HepG2 (cell line): ENCODE data around the gene FGD5. TPM values are rescaled to one million over a fixed set of nuclear protein-coding genes. Genes with fewer than 3 reads are reported as not detected.
A peak's percentile ranks its signal among the peaks of the same experiment; 100 is the strongest.

Source experiments
- ATAC-seq: fragments of 200-7000 bp; cut with Tn5 transposase; 3 replicates; pipeline ENCODE4 v1.9.1; 2020; ENCODE audit warnings: mild to moderate bottlenecking, moderate library complexity
- BruUV-seq: library from RNA; stranded (reverse); fragments of 400-500 nt; replicated peaks from 2 replicates; lab custom pipeline; 2021; lab: Mats Ljungman, UMichigan
- CTCF ChIA-PET: fragments of 300-600 bp; formaldehyde crosslinking; extraction: SDS; loops from one replicate; lab custom pipeline; 2021; ENCODE audit warnings: low total read pairs, inconsistent platforms, low intra/inter-chr PET ratio; lab: Yijun Ruan, JAX
- POLR2A ChIA-PET: fragments of 350-600 bp; sonication (Branson Sonifier 250); formaldehyde crosslinking; loops from one replicate; lab custom pipeline; 2020; ENCODE audit warnings: antibody characterized with exemption, inconsistent platforms; lab: Yijun Ruan, JAX
- DNase-seq: peaks from one replicate; pipeline ENCODE4 v3.0.0-alpha.2; 2015; ENCODE audit warnings: low spot score
- FAIRE-seq: peaks from 3 replicates; lab custom pipeline; 2011; peaks lifted over from hg19 to GRCh38; lab: Jason Lieb, UNC
- H2AFZ ChIP-seq: one replicate; pipeline ENCODE4 v1.6.1; 2011; ENCODE audit warnings: low read length, inconsistent platforms
- H3K27ac ChIP-seq: fragments of 300-600 bp; 3 replicates; pipeline ENCODE4 v1.8.0; 2011; ENCODE audit warnings: mixed run types, mild to moderate bottlenecking, mixed read lengths, low read length, inconsistent platforms; ENCODE audit not compliant: insufficient read depth; ENCODE audit errors: extremely low read length
- H3K27me3 ChIP-seq, 2 experiments: fragments of 200-600 bp in 1 of 2; 2 replicates in 1 of 2; 3 replicates in 1 of 2; pipeline versions ENCODE4 v1.6.0 to v1.8.0; 2011; ENCODE audit warnings: low read length in 2 of 2, mild to moderate bottlenecking in 2 of 2, moderate library complexity in 2 of 2, inconsistent platforms in 1 of 2; ENCODE audit not compliant: insufficient read depth in 2 of 2, control insufficient read depth in 1 of 2
- H3K36me3 ChIP-seq, 2 experiments: fragments of 200-600 bp in 1 of 2; replicated peaks in 1 of 2; 2 replicates in 1 of 2; 3 replicates in 1 of 2; pipeline versions ENCODE4 v1.5.1 to v1.8.0; 2011; ENCODE audit warnings: low read length in 2 of 2, inconsistent platforms in 1 of 2; ENCODE audit not compliant: insufficient read depth in 2 of 2, control insufficient read depth in 1 of 2
- H3K4me1 ChIP-seq: 2 replicates; pipeline ENCODE4 v1.5.1; 2012; ENCODE audit warnings: low read length, inconsistent platforms; ENCODE audit not compliant: insufficient read depth
- H3K4me2 ChIP-seq: 2 replicates; pipeline ENCODE4 v1.6.0; 2011; ENCODE audit warnings: low read depth, low read length, inconsistent platforms
- H3K4me3 ChIP-seq, 3 experiments: fragments of 200-600 bp in 1 of 3; sonication (generic), shearing (Covaris generic) in 1 of 3; replicated peaks in 1 of 3; 2 replicates each; pipeline ENCODE4 v1.5.1; 2011 to 2016; ENCODE audit warnings: low read length in 3 of 3, inconsistent platforms in 2 of 3, low read depth in 2 of 3, mild to moderate bottlenecking in 2 of 3, control low read depth in 1 of 3, mixed read lengths in 1 of 3; ENCODE audit not compliant: insufficient read depth in 1 of 3
- H3K79me2 ChIP-seq: one replicate; pipeline ENCODE4 v1.6.1; 2011; ENCODE audit warnings: low read length, inconsistent platforms; ENCODE audit not compliant: insufficient read depth
- H3K9ac ChIP-seq: 2 replicates; pipeline ENCODE4 v1.6.0; 2011; ENCODE audit warnings: mild to moderate bottlenecking, low read depth, low read length, inconsistent platforms; ENCODE audit not compliant: insufficient read depth
- H3K9me3 ChIP-seq: 2 replicates; pipeline ENCODE4 v1.5.1; 2012; ENCODE audit warnings: mild to moderate bottlenecking, low read length
- H4K20me1 ChIP-seq: 2 replicates; pipeline ENCODE4 v1.6.0; 2011; ENCODE audit warnings: inconsistent platforms, mild to moderate bottlenecking, low read length, moderate library complexity; ENCODE audit not compliant: insufficient read depth
- MAFK ChIP-seq, 2 experiments: IDR thresholded peaks in 1 of 2; conservative IDR thresholded peaks in 1 of 2; 2 replicates each; pipeline ENCODE4 v1.6.1; 2011; ENCODE audit warnings: improper control_type of control experiment in 2 of 2, low read length in 2 of 2
- PAWR ChIP-seq: sonication (generic); formaldehyde crosslinking; IDR thresholded peaks from 2 replicates; pipeline ENCODE4 v1.4.0; 2020; ENCODE audit warnings: missing genetic modification reagents, mild to moderate bottlenecking, borderline replicate concordance
- PRDM10 ChIP-seq: sonication (generic); formaldehyde crosslinking; IDR thresholded peaks from 2 replicates; pipeline ENCODE4 v1.4.0; 2020; ENCODE audit warnings: low read depth, missing genetic modification reagents
- ZNF687 ChIP-seq: sonication (generic); formaldehyde crosslinking; IDR thresholded peaks from 2 replicates; pipeline ENCODE4 v1.5.1; 2020; ENCODE audit warnings: mild to moderate bottlenecking, missing genetic modification reagents, moderate library complexity
- WGBS: methylation state at CpG from one replicate; pipeline ENCODE4 v1.1.6; 2017; ENCODE audit warnings: low lambda C conversion rate; 5-methylcytosine and 5-hydroxymethylcytosine counted together
- in situ Hi-C: cut with HindIII; loops from 2 replicates; pipeline ENCODE4 v1.10.0; 2017; ENCODE audit warnings: low pct_unique_long_range_greater_than_20kb; ENCODE audit not compliant: extremely low pct_ligation_motif_present
- intact Hi-C: fragments of 100-400 bp; cut with micrococcal nuclease; formaldehyde crosslinking; loops from one replicate; pipeline ENCODE4 v1.10.0; 2022; ENCODE audit not compliant: unreplicated experiment
- polyA plus RNA-seq, 8 experiments: library from polyadenylated mRNA; depleted of rRNA in 3 of 8; stranded (reverse) in 7 of 8; unstranded in 1 of 8; fragments of >200 nt; fragmentation: Illumina TruSeq in 4 of 8; extraction: Trizol in 4 of 8; gene quantifications; 2 replicates each; pipeline versions ENCODE4 v1.2.1 to v1.2.3, GENCODE V29; 2011 to 2016; ENCODE audit warnings: low read depth in 4 of 8, missing spikeins in 1 of 8, mixed read lengths in 1 of 8; ENCODE audit not compliant: insufficient read depth in 1 of 8
- total RNA-seq, 5 experiments: library from RNA; depleted of rRNA; stranded (reverse); fragments of >200 nt; fragmentation: Illumina TruSeq; extraction: Trizol; gene quantifications; 2 replicates each; pipeline ENCODE4 v1.2.3, GENCODE V29; 2016; ENCODE audit warnings: low read depth in 1 of 5
- TF ChIP-seq, protein P1 (sequence below): sonication (generic); formaldehyde crosslinking; IDR thresholded peaks from 2 replicates; pipeline ENCODE4 v1.8.0; 2022; ENCODE audit warnings: mild to moderate bottlenecking, missing genetic modification reagents, moderate library complexity

FGD5 gene
- total and polyA plus RNA-seq, 2 of the 13 experiments (the other 11 are each of a cell fraction or from before 2014, with no cell fraction given) = 0.17 TPM; not detected in 1

DNA sequence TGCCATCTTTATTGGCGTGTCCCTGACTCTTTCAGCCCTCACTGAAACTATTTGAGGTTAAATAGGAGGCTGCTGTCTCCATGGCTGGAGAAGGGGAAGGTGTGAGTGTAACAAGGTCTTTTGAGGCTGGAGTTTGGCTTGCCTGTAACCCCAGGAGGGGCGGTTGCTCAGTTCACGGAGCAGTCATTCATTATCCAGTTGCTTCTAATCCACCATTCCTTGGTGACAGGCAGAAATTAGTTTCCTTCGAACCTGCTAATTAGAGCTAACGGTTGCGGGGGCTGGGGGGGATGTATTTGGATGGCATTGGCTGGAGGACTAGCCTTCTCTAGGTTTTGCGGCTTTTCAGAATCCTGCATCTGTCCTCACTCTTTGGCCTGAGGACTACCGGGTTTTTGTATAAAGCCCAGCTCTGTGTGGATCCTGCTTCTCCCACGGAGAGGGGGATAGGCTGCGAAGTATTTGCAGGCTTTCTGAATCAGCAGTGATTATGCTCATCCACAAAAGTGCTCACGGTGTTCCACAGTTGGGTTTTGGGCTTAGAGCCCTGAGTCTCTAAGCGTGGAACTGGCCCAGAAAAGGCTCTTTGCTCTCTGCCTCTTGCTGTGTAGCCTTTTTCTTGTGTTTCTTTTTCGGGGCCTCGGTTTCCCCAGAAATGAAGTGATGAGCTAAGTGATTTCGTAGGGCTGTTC, 18.6 kb downstream of the FGD5 start:
- H3K27me3 ChIP-seq = peaks cover 0 to 33% of the 10 kb centered on the region in 2 experiments; a peak in 3 of 5 replicates
- ATAC-seq = no peak
- no peak overlapping the region for H3K9ac ChIP-seq
- no peaks in the 10 kb centered on the region for H3K36me3 ChIP-seq
- peak overlapping the region; percentile 34 for H3K4me2 ChIP-seq
- 75% methylated on average over 14 of the region's 15 CpGs for WGBS
- no peaks in the 10 kb centered on the region for H4K20me1 ChIP-seq
- POLR2A ChIA-PET = no interaction called here
- peaks cover 33% of the 10 kb centered on the region for H3K4me1 ChIP-seq
- in situ Hi-C loops = no loop called here
- 0 out of 4 replicates have a peak, but pooled peaks of 1 of the 2 experiments have one; percentile 15 for TF ChIP-seq MAFK (conservative IDR thresholded peaks at IDR 0.05 in 1 of 2, IDR thresholded peaks at IDR 0.05 in 1 of 2; ENCODE audit: low read length in 2 of 2)
- TF ChIP-seq, protein P1, sequence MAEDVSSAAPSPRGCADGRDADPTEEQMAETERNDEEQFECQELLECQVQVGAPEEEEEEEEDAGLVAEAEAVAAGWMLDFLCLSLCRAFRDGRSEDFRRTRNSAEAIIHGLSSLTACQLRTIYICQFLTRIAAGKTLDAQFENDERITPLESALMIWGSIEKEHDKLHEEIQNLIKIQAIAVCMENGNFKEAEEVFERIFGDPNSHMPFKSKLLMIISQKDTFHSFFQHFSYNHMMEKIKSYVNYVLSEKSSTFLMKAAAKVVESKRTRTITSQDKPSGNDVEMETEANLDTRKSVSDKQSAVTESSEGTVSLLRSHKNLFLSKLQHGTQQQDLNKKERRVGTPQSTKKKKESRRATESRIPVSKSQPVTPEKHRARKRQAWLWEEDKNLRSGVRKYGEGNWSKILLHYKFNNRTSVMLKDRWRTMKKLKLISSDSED = no peak
- TF ChIP-seq, all 625 proteins: peak for 1
- Histone ChIP-seq H3K27ac (no peak overlapping the region), H3K9me3 (no peaks in the 10 kb centered on the region), H3K79me2 (no peaks in the 10 kb centered on the region), H2AFZ (no peak overlapping the region), H3K4me3 (no peak overlapping the region)
- CTCF ChIA-PET = no interaction called here
- BruUV-seq = no TSS peak
- FAIRE-seq (no peak), DNase-seq (no peak)
- intact Hi-C loops = no loop called here

GRCh38 chr3:14837878-14838258, 19.1 kb downstream of the FGD5 start:
- Histone ChIP-seq H3K36me3 (no peaks in the 10 kb centered on the region), H3K9me3 (no peaks in the 10 kb centered on the region), H3K4me1 (peaks cover 33% of the 10 kb centered on the region), H3K9ac (no peak overlapping the region), H3K27ac (no peak overlapping the region), H3K4me2 (peak overlapping the region; percentile 34), H2AFZ (no peak overlapping the region), H4K20me1 (no peaks in the 10 kb centered on the region), H3K4me3 (no peak overlapping the region; a peak in 1 of 6 replicates), H3K79me2 (no peaks in the 10 kb centered on the region), H3K27me3 (peaks cover 0 to 29% of the 10 kb centered on the region in 2 experiments; a peak in 3 of 5 replicates)
- intact Hi-C loops (no loop called here), in situ Hi-C loops (no loop called here)
- DNase-seq (no peak), ATAC-seq (peak; percentile 88), FAIRE-seq (no peak)
- WGBS = 31% methylated on average over 2 of the region's 5 CpGs
- CTCF ChIA-PET = no interaction called here
- no TSS peak for BruUV-seq
- POLR2A ChIA-PET = no interaction called here
- TF ChIP-seq PRDM10 (CRISPR knock-in tag) = peak; percentile 28; the same call in 1 of the 2 replicates
- TF ChIP-seq PAWR (CRISPR knock-in tag) = no peak
- TF ChIP-seq ZNF687 (CRISPR knock-in tag) = peak; percentile 23; the same call in 1 of the 2 replicates
